Measurements from ENCODE around the gene KDR.

DNA sequence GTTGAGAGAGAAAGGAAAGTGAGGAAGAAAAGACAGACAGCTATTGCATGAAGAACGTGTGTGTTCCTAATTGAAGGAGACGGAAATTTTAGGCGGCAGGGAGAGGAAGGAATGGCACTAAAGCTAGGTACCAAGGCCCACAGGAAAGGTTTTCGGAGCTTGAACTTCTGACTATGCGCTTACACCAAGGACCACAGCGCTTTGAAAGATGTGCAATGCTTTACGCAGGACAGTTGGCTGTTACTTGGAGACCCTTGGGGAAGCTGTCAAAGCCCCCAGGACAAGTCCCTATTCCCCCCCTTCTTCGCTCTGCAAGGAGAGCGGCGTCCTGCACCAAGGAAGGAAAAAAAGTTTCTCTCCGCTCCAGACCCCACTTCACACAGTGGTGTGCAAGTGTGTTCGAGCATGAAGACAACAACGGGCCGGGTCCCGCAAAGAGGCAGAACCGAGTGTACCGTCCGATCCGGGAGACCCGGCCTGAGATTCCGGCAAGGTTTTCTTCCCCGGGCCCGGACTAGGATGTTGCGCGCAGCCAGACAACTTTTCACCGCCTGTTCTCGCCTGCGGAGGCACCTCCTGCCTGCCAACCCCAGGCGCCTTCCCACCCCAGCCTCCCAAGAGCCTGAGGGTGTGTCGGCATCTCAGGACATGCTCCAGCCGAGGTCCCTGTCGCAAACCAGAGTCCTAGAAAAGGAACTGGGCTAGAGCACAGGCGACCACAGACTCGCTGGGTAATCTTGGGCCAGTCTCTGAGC, 896 bp downstream of the KDR start:
- TF ChIP-seq, protein P1, sequence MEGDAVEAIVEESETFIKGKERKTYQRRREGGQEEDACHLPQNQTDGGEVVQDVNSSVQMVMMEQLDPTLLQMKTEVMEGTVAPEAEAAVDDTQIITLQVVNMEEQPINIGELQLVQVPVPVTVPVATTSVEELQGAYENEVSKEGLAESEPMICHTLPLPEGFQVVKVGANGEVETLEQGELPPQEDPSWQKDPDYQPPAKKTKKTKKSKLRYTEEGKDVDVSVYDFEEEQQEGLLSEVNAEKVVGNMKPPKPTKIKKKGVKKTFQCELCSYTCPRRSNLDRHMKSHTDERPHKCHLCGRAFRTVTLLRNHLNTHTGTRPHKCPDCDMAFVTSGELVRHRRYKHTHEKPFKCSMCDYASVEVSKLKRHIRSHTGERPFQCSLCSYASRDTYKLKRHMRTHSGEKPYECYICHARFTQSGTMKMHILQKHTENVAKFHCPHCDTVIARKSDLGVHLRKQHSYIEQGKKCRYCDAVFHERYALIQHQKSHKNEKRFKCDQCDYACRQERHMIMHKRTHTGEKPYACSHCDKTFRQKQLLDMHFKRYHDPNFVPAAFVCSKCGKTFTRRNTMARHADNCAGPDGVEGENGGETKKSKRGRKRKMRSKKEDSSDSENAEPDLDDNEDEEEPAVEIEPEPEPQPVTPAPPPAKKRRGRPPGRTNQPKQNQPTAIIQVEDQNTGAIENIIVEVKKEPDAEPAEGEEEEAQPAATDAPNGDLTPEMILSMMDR (IDR thresholded peaks at IDR 0.05): no peak
- TF ChIP-seq POLR2AphosphoS5 (IDR thresholded peaks at IDR 0.05; ENCODE audit: insufficient read depth in 1 of 2, low read depth in 1 of 2): no peak
